ENCODE data around the gene MET. TPM values are rescaled to one million over a fixed set of nuclear protein-coding genes. Genes with fewer than 3 reads are reported as not detected.

MET gene
- total and polyA plus RNA-seq, 2 of the 13 experiments (the other 11 are each of a cell fraction or from before 2014, with no cell fraction given): 21.8 to 31.5 TPM

GRCh38 chr7:116736927-116737715 lies 65.1 kb downstream of the MET start (continued):
- TF ChIP-seq SNAPC5 (CRISPR knock-in tag; IDR thresholded peaks at IDR 0.05; ENCODE audit: borderline replicate concordance) (no peak), TCF12 (IDR thresholded peaks at IDR 0.05) (no peak), TCF12 (CRISPR knock-in tag; IDR thresholded peaks at IDR 0.05) (no peak), ZNF33A (CRISPR knock-in tag; IDR thresholded peaks at IDR 0.05; ENCODE audit: borderline replicate concordance) (peak; percentile 39; the same call in 1 of the 2 replicates), ELF1 (CRISPR knock-in tag; IDR thresholded peaks at IDR 0.05) (no peak), HDAC1 (CRISPR knock-in tag; IDR thresholded peaks at IDR 0.05) (peak; percentile 30; the same call in 1 of the 2 replicates), TFDP1 (CRISPR knock-in tag; IDR thresholded peaks at IDR 0.05; ENCODE audit: borderline replicate concordance) (no peak), CEBPG (CRISPR knock-in tag; IDR thresholded peaks at IDR 0.05) (peak; percentile 61), ATF4 (CRISPR knock-in tag; IDR thresholded peaks at IDR 0.05) (no peak), ZNF607 (CRISPR knock-in tag; IDR thresholded peaks at IDR 0.05; ENCODE audit: borderline replicate concordance) (no peak), KAT8 (CRISPR knock-in tag; IDR thresholded peaks at IDR 0.05) (0 out of 2 replicates have a peak, but pooled peaks have one; percentile 12), ZBTB20 (CRISPR knock-in tag; IDR thresholded peaks at IDR 0.05; ENCODE audit: borderline replicate concordance, low read depth) (no peak), ZZZ3 (CRISPR knock-in tag; IDR thresholded peaks at IDR 0.05; ENCODE audit: borderline replicate concordance) (no peak), SOX5 (CRISPR knock-in tag; IDR thresholded peaks at IDR 0.05; ENCODE audit: borderline replicate concordance) (peak; percentile 10; the same call in 1 of the 2 replicates), ASH2L (IDR thresholded peaks at IDR 0.05; ENCODE audit: insufficient read length, low read depth, low read length) (no peak), DBP (CRISPR knock-in tag; IDR thresholded peaks at IDR 0.05; ENCODE audit: not compliant biosample characterization) (no peak), ZNF891 (CRISPR knock-in tag; IDR thresholded peaks at IDR 0.05) (no peak), MLLT10 (CRISPR knock-in tag; IDR thresholded peaks at IDR 0.05) (no peak), ZBTB1 (CRISPR knock-in tag; IDR thresholded peaks at IDR 0.05; ENCODE audit: borderline replicate concordance) (no peak), TERF1 (CRISPR knock-in tag; IDR thresholded peaks at IDR 0.05) (no peak), ZNF12 (CRISPR knock-in tag; IDR thresholded peaks at IDR 0.05) (no peak), NKX3-1 (CRISPR knock-in tag; IDR thresholded peaks at IDR 0.05) (no peak), ZNF34 (CRISPR knock-in tag; IDR thresholded peaks at IDR 0.05; ENCODE audit: borderline replicate concordance) (no peak), ZSCAN31 (CRISPR knock-in tag; IDR thresholded peaks at IDR 0.05; ENCODE audit: low read depth) (no peak), ZBTB8A (CRISPR knock-in tag; IDR thresholded peaks at IDR 0.05; ENCODE audit: borderline replicate concordance, low read depth) (no peak), ZNF343 (CRISPR knock-in tag; IDR thresholded peaks at IDR 0.05) (no peak)

Measured in HepG2 (cell line).